ENCODE measurements around the gene TMEM161A.
A peak's percentile ranks its signal among the peaks of the same experiment; 100 is the strongest.

DNA sequence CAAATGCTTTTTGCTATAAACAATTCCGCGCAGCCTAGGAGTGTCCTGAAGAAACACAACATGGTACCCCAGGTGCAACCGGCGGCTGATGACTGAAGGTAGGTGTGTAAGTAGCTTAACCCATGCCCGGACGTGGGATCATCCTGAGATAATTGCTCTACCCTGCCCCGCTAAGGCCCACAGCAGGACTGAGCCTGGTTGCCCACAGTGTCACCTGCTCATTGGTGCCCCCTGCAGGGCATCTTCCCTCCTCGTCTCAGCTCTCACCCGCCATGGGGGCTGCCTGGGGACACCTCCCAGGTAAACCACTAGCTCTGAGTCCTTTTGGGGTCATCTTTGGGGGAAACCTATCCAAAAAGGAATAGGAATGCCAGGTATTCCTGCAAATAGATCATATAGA is 22.3 kb downstream of the TMEM161A start:
- no peak for TF ChIP-seq EZH2 (IDR thresholded peaks at IDR 0.05)
- TF ChIP-seq, protein P1, sequence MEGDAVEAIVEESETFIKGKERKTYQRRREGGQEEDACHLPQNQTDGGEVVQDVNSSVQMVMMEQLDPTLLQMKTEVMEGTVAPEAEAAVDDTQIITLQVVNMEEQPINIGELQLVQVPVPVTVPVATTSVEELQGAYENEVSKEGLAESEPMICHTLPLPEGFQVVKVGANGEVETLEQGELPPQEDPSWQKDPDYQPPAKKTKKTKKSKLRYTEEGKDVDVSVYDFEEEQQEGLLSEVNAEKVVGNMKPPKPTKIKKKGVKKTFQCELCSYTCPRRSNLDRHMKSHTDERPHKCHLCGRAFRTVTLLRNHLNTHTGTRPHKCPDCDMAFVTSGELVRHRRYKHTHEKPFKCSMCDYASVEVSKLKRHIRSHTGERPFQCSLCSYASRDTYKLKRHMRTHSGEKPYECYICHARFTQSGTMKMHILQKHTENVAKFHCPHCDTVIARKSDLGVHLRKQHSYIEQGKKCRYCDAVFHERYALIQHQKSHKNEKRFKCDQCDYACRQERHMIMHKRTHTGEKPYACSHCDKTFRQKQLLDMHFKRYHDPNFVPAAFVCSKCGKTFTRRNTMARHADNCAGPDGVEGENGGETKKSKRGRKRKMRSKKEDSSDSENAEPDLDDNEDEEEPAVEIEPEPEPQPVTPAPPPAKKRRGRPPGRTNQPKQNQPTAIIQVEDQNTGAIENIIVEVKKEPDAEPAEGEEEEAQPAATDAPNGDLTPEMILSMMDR (IDR thresholded peaks at IDR 0.05): peak; percentile 63

Data from neural progenitor cell (in vitro differentiated cells).